HG02759 (cell line): Measurements from ENCODE around the gene PES1.
"Not testable (repeated sequence)": the region's sequence is repeated elsewhere in the genome, so short reads cannot be mapped to it uniquely, and the experiment has no call there.

Experiments used
- ATAC-seq: cut with Tn5 transposase; IDR thresholded peaks from one replicate; pipeline ENCODE4 v1.9.1; 2021; ENCODE audit warnings: mild to moderate bottlenecking, moderate library complexity; ENCODE audit not compliant: unreplicated experiment

The PES1 gene

DNA sequence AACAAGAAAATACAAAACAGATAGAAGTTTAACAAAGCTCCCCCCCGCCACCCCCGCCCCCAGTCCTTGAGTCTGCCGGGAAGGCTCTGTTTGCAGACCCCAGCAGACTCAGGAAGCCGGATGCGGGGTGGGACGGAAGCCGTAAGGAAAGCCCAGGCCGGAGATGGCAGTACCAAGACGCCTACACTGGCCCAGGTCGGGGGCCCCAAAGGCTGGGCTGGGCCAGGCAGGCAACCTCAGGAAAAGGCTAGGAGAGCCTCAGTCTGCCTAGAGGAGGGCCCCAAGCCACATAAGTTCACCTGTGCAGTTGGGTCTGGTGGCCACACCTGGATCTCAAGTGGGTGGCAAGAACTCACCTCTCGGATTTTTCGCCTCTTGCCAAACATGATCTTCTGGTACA, 13.2 kb downstream of the PES1 start:
- no peak for ATAC-seq

DNA sequence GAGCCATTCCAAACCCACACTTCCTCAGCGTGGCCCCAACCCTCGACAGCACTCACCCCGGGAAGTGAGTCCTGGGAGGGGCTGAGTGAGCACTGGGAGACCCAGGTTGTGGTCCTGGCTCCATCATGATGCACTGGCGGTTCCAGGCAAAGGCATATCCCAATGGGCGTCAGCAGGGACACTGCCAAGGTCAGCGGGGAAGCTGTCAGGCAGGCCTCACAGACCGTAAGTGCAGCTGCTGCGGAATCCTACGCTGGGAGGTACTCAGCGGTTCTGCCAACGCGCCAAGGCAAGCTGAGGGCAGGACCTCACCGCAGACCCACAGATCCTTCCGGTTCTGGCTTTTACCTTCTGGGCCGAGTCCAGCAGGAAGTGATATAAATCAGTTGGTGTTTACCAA, 15.9 kb downstream of the PES1 start:
- ATAC-seq: no peak

DNA sequence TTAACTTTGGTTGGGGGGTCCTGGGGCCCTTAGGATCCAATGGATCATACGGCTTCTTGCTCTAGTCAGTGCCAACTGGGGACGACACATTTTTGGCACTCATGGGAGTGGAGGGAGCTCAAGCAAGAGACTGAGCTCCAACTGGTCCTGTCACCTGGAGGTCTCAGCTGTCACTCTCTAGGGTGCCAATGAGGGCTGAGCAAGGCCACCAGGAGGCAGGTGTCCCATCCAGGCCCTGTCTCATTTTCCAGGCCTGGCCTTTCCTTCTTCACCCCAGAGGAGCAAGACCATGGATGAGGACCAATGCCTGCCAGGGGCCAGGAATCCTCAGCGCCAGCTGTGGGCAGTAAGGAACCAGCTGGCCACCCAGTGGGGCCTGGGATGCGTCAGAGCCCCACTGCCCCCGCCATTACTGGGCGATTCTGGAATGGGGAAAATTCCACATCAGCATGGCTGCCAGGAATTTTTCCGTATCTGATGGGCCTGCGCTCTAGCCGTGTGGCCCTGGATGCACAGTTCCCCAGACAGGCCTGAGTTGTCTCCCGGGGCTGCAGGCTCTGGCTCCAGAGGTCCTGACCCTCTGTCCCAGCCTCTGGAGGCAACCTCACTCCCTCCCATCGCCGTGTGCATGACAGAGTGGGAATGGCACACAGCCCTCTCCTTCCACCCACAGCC, 16.6 kb downstream of the PES1 start:
- no peak for ATAC-seq

DNA sequence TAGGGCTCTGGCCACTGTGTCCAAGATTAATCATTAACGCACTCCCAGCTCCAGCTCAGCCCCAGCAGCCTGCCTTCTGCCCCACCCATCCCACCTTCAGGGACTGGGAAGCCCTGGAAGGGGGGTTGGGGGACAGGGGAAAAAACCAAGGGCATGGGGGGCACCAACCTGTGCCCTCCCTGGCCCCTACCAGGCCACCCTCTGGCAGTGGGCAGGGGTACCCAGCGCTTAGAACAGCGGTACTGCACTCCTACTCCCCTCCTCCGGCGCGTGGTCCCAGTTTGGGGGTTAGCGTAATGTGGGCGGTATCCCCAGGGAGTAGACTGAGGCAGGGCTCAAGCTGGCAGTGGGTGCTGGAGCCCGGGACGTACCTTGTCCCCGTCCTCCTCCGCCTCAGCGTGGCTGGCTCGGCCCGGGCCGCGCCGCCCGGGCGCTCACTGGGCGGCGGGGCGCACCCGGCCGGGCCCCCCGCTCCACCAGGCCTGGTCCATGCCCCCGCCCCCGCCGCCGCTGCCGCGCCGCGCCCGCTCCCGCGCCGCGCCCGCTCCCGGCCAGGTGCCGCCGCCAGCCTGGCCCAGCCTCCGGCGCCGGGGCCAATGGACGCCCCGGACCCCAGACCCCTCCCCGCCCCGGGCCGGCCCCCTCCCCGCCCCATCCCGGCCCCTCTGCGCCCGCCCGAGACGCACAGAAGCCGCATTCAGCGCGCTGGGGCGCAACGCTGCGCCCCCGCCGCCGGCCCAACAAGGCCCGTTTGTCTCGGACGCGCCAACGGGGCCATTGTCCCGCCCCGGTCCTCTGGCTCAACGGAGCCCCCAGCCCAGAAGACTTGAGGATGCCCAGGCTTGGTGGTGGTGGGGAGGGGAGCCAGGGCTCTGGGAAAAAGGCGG, 17.4 kb downstream of the PES1 start, which contains the start of gene GAL3ST1:
GAL3ST1 (minus strand) TSS at position 571 of the 887 bp plus-strand sequence. CDS start 17,273 bp downstream, outside the sequence.
- ATAC-seq: no peak

DNA sequence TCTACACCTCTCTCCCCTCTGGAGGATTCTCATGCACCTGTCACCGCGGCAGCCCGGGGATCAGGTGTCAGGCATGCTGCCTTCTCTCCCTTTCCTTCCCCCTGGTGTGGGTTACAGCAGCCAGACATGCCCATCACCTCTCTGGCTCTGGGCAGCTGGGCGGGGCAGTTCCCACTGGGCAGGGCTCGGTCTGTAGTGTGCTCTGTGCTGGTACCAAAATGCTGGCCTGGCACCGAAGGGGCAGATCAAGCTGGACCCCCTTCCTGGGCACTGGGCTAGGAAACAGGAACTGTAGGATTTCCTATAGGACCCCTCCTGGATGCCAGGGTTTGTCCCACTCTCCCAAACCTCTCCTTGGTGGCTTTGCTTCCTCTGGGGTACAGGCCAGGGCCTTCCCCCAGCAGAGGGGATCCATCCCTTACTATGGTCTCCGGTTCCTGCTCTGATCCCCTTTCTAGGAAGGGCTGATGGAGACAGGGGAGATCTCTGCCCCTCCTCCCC, 18.1 kb downstream of the PES1 start:
- no peak for ATAC-seq

DNA sequence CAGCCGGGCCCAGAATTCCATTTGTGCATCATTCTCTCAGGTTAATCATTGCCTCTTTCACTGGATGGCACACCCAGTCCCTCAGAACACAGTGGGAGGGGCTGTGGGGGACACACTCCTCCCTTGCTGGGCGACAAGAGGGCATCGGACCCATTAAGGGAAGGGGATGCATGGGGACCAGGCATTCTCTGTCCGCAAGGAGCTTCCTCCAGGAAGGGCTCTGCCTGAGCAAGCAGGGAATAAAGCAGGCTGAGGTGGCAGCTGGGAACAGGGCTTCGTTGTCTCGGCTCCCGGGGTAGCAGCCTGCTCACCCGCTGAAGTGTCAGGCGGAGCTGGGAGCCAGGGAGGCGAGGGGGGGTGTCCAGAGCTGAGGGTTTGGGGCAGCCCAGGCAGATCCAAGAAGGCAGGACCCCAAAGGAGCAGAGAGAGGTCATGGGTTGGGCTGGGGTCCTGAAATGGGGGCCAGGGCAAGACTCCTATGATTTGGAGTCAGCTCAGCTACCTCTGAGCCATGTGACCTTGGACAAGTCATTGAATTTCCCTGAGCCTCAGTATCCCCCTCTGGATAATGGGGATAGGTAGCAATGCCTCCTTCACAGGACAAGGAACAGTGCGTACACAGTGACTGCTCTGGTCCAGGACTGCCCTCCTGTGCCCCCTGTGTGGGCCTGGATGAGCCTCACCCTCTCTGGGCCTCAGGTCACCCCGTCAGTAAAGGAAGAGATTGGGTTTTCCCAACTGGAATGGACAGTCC, 18.7 kb downstream of the PES1 start:
- ATAC-seq: no peak

DNA sequence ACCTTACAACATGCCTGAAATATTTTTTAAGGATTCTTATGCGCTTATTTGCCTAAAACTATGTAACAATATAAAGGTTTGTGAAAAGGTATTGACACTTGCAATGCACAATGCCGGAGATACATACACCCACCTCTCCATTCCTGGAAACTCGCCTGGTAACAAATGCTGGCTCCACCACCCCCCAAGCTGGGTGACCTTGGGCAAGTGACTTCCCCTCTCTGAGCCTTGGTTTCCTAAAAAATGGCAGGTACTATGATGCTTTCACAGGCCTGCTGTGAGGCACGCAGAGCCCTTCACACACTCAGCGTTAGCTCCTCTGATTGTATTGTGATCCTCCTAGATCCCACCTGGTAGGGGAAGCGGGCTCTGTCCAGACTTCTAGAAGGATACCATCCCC, 19.5 kb downstream of the PES1 start:
- ATAC-seq: no peak

DNA sequence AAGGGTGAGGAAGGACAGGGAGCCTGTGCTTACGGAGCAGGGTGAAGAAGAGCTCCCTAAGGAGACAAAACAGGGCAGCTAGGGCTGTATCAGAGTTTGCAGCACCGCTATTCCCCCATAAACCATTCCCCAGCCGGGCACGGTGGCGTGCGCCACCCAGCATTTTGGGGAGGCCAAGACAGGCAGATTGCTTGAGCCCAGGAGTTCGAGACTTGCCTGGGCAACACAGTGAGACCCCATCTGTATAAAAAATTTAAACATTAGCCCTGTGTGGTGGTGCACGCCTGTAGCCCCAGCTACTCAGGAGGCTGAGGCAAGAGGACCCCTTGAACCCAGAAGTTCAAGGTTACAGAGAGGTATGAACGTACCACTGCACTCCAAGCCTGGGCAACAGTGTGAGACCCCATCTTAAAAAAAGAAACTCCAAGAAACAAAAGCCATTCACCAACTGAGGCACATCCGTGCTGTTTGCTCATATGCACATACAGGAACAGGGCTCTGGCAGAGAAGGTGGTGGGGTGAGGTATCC, 22.0 kb downstream of the PES1 start:
- no peak for ATAC-seq

DNA sequence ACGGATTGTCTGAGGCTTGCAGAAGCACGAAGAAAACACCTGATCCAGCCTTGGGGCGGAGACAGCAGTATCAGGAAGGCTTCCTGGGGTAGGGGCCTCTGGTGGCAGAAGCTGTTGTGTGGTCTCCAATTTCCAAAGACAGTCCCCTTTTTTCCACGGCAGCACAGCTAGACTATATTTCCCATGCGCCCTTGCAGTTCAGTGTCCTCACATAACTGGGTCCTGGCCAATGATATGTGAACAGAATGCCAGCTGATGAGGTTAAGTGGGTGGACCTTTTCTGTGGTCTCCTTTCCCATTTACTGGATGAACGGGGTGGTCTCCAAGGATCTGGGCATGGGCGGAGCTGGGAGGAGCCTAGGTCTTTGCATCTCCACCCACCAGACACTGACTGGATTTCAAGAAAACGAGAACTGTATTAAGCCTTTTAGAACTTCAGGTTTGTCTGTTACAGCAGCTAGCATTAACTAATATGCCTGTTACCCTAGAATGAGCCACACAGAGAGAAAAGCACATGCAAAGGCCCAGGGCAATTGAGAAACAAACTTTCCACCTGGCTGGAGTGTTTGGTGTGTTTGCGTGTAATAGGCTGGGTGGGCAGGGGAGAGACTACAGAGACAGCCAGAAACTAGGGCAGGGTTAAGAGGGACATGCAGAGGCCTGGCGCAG, 23.4 kb downstream of the PES1 start:
- no peak for ATAC-seq

DNA sequence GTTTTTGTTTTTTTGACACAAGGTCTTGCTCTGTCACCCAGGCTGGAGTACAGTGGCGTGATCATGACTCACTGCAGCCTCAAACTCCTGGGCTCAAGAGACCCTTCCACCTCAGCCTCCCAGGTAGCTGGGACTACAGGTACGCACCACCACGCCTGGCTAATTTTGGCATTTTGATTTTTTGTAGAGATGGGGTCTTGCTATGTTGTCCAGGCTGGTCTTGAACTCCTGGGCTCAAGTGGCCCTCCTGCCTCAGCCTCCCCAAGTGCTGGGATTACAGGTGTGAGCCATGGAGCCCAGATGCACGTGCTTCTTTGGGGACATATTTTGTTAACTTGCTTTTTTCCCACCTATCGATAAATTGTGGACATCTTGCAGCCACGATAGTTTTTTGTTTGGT, 24.4 kb downstream of the PES1 start:
- ATAC-seq: not testable (repeated sequence)

DNA sequence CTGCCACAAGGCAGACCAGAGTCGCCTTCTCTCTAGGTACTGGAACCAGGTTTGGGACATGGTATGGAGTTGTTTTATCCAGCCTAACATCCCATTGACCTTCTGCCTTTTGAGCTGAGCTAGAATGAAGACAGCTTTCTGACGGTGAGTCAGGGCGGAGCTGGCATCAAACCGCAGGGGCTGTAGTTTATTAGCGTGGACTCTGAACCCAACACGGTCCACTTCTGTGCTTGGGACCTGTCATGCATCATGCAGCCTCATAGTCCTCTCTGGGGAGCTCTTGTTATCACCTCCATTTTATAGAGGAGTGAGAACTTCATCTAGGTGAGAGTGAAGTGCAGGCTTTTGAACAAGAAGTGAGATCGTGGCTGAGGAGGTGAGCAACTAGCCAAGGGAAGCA, 25.6 kb downstream of the PES1 start:
- ATAC-seq: no peak

DNA sequence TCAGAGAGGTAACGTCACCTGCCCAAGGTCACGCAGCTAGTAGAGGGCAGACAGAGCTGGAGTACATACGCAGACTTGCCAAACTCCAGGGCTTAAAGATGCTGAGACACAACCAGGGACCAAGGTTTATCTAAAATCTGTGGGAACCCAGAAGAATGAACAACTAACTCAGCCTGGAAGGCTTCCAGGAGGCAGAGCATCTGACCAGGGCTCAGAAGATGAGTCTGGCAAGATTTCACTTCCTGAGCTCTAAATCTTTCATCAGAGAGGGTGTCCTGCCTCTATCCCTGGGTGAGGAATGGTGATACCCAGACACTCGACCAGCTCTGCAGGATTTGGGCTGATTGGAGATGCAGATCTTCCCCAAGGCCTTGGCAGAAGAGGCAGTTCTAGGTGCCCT, 26.4 kb downstream of the PES1 start:
- ATAC-seq: no peak

DNA sequence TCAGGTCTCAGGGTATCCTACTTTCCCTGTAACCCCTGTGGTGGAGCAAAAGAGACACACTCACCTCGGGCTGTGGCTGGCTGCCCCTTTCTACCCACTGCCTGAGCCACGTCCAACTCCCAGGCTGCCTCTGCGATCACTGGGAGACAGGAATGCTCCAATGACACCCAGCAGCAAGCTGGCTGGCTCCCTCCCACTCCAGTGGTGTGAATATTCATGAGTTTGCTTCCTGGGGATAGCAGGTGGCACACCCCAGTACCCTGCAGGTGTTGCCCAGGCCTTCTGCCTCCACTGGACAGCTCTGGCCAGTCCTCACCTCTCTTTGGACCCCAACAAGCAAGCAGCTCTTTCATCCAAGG, 27.0 kb downstream of the PES1 start:
- ATAC-seq: no peak

DNA sequence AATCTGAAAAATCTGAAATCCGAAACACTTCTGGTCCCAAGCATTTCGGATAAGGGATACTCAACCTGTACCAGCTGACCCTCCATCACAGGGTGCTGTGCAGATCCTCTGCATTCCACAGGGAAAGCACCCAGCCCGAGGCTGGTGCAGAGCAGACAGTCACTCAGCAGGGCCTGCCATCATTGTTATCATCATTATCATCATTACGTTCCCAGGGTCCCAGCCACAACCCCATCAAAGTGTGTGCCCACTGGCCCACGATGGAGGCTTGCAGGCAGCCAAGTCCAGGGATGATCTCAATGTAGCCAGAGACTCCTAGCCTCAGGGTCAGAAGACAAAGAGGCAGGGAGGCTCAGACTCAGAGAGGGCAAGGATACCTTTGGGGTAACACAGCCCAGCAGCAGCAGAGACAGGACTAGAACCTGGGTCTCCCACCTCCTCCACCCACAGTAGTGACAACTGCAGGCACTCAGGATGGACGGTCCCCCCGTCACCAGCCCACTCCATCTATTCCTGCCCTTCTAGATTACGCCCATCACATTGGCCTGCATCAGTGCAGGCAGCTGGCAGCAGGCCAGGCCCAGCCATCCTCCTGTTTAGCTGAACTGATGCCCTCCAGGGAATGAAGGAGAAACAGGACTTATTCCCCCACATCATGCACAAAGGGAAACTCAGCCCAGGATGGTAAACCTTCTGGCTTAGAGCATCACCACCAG, 27.5 kb downstream of the PES1 start:
- ATAC-seq: no peak

DNA sequence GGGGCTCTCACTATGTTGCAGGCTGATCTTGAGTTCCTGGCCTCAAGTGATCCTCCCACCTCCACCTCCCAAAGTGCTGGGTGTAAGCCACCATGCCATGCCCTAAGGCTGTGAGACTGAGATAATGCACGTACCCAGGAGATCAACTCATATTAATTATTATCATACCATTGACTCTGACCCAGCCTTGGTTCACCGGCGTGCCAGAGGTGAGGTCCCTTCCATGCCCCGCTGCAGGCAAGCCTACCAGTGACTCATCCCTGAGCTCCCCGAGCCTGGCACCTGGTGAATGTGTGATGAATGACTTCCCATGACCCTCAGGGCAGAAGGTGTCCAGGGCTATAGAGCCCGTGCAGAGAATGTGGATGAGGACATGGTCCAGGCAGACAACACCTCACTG, 29.3 kb downstream of the PES1 start:
- ATAC-seq: no peak

DNA sequence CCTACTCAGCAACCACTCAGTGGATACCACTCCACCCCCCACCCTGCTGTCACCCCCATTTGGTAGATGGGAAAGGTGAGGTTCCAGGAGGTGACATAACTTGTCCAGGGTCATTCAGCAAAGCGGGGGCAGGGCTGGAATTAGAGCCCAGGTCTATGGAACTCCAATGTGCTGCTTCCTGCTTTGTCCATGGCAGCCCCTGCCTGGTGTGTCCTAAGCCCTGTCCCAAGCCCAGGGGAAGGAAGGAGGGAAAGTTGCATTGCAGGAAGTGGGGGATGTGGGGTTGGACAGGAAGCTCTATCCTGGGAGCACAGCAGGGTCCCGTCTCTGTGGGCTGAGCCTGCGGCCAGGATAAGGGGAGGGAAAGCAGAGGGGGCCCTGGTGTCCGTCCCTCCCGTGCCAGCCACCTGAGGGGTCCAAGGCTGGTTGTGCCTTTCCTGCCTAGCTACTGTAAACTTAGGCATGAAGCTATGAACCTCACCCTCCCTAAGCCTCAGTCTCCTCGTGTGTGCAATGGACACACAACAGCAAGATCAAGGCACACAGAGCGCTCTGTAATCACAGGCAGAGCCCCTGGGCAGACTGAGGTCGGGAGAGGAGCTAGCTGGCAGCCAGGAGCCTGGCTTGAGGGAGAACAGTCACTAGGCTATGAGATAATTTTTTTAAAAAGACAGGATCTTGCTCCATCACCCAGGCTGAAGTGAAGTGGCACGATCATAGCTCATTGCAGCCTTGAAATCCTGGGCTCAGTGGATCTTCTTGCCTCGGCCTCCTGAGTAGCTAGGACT, 30.1 kb downstream of the PES1 start:
- no peak for ATAC-seq

DNA sequence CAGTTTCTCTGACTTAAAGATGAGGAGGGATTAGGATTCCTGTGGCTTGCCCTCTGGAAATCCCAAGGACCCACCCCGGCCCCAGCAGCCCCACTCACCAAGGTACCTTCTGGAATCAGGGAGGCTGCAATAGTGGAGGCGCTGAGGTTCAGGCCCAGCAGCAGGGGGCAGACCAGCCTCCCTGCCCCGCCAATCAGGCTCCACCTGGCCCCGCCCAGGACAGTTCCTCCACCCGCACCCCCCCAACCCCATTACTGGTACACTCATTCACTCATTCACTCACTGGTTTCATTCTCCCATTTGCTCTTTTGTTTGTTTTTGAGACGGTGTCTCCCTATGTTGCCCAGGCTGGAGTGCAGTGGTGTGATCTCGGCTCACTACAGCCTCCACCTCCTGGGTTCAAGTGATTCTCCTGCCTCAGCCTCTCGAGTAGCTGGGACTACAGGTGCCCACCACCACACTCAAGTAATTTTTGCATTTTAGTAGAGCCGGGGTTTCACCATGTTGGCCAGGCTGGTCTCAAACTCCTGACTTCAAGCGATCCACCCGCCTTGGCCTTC, 31.0 kb downstream of the PES1 start:
- ATAC-seq: not testable (repeated sequence)

DNA sequence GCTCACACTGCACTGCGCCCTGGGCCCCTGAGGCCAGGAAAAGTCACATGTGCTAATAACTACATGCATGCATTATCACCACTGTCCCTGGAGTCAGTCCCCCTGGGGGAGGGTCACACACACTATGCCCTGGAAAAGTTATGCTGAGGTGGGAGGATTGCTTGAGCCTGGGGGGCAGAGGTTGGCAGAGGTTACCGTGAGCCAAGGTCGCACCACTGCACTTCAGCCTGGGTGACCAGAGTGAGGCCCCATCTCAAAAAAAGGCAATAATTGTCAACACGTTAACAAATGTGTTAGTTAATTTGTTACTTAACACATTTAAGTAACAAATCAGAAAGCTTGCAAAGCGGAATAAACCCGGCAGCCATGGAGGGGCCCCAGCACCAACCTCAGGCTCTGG, 31.8 kb downstream of the PES1 start:
- ATAC-seq: no peak

DNA sequence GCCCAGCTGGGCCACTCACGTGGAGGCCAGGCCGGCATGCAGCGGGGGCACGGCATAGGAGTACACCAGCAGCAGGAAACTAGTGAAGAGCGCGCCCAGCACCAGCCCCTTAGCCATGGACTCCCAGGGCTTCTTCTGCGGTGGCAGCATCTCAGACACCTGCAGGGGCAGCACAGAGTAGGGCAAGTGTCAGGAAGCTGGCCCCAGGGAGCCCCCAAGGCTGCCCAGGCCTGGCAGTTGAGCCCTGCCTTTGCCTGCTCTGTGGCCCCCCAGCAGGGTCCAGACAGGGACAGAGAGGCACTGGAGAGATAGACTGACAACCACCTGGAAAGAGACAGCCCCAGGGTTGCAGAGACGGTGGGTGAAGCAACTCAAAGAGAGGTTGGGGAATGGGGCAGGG, 34.5 kb downstream of the PES1 start:
- ATAC-seq: no peak
